Measurements from ENCODE around the gene CDH15.
A peak's percentile ranks its signal among the peaks of the same experiment; 100 is the strongest.

DNA sequence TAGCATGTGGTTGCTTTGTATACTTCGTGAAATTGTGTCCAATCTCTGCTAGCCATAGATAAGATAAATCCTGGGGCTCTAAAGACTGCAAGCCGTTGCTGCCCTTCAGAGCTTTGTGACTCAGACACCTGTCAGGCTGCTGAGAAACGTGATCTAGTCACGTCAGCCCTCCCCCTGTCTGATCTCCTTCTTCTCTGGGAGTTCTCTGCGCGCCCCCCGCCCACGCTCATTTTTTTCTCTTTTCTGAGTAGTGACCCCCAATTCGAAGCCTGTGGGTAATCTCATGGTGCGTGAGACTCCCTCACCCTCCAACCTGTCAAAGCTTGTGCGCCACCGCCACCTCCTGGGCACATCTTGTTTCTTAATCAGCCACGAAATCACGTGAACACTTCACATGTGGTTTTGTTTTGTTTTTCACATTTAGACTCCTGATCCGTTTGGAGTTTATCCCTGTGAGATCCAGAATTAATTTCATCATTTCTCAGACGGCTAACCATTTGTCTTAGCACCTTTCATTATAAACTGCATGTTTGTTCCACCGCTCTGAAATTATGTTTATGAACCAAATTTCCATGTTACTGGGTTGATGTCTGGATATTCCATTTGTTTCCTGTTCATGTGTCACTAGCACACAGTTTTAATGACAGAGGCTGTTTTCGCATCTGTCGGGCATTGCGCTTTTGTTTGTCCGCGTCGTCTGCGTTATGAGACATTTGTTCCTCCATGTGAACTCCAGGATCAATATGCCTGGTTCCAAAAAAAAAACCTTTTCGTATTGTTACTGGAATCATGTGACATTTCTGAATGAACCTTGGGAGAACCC lies 45.0 kb downstream of the CDH15 start:
- TF ChIP-seq REST (IDR thresholded peaks at IDR 0.05; ENCODE audit: low read depth) (no peak), CTCF (IDR thresholded peaks at IDR 0.05 in 2 of 3, conservative IDR thresholded peaks at IDR 0.05 in 1 of 3; ENCODE audit: borderline replicate concordance in 1 of 3, insufficient read depth in 1 of 3, low read depth in 2 of 3, low read length in 2 of 3) (peak; percentile 78 to 98 (median 88)), POLR2A (IDR thresholded peaks at IDR 0.05; ENCODE audit: borderline replicate concordance, extremely low read depth, insufficient read depth, insufficient read length) (no peak), EZH2 (IDR thresholded peaks at IDR 0.05) (no peak), ZNF274 (IDR thresholded peaks at IDR 0.05; ENCODE audit: low read depth, low read length) (no peak), POLR2AphosphoS5 (IDR thresholded peaks at IDR 0.05; ENCODE audit: low read depth, low read length) (peak; percentile 38; the same call in 1 of the 2 replicates), RAD21 (IDR thresholded peaks at IDR 0.05; ENCODE audit: low read depth) (peak; percentile 99), SRF (IDR thresholded peaks at IDR 0.05; ENCODE audit: low read depth) (no peak), MAX (IDR thresholded peaks at IDR 0.05) (peak; percentile 95)

Data from HCT116 (cell line).